ENCODE data around the gene C1QC.

C1QC gene

GRCh38 chr1:22689505-22689904 is 46.1 kb downstream of the C1QC start:
- Histone ChIP-seq H3K9ac (no peak overlapping the region), H3K4me1 (ENCODE audit: low read depth, poor library complexity, severe bottlenecking) (no peaks in the 10 kb centered on the region), H3K4me2 (no peak overlapping the region), H4K20me1 (ENCODE audit: insufficient read depth) (no peaks in the 10 kb centered on the region), H3K27me3 (ENCODE audit: insufficient read depth, low read depth) (peaks cover 53% of the 10 kb centered on the region), H3K79me2 (ENCODE audit: insufficient read depth, low read depth) (no peaks in the 10 kb centered on the region), H3K4me3 (IDR thresholded peaks at IDR 0.05; ENCODE audit: insufficient read depth, low read depth, low read length) (no peak overlapping the region), H3K36me3 (ENCODE audit: insufficient read depth) (no peaks in the 10 kb centered on the region), H3K27ac (no peak overlapping the region), H2AFZ (ENCODE audit: low read depth) (no peak overlapping the region)
- TF ChIP-seq, protein P1, sequence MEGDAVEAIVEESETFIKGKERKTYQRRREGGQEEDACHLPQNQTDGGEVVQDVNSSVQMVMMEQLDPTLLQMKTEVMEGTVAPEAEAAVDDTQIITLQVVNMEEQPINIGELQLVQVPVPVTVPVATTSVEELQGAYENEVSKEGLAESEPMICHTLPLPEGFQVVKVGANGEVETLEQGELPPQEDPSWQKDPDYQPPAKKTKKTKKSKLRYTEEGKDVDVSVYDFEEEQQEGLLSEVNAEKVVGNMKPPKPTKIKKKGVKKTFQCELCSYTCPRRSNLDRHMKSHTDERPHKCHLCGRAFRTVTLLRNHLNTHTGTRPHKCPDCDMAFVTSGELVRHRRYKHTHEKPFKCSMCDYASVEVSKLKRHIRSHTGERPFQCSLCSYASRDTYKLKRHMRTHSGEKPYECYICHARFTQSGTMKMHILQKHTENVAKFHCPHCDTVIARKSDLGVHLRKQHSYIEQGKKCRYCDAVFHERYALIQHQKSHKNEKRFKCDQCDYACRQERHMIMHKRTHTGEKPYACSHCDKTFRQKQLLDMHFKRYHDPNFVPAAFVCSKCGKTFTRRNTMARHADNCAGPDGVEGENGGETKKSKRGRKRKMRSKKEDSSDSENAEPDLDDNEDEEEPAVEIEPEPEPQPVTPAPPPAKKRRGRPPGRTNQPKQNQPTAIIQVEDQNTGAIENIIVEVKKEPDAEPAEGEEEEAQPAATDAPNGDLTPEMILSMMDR (conservative IDR thresholded peaks at IDR 0.05; ENCODE audit: low read depth, low read length), result no peak

GRCh38 chr1:22691031-22691753 is 47.8 kb downstream of the C1QC start:
- H3K27me3 ChIP-seq (ENCODE audit: insufficient read depth, low read depth), result peaks cover 42% of the 10 kb centered on the region
- H3K4me2 ChIP-seq, result no peak overlapping the region
- no peak overlapping the region for H3K4me3 ChIP-seq (IDR thresholded peaks at IDR 0.05; ENCODE audit: insufficient read depth, low read depth, low read length)
- no peaks in the 10 kb centered on the region for H3K79me2 ChIP-seq (ENCODE audit: insufficient read depth, low read depth)
- no peak overlapping the region for H2AFZ ChIP-seq (ENCODE audit: low read depth)
- TF ChIP-seq, protein P1 (conservative IDR thresholded peaks at IDR 0.05; ENCODE audit: low read depth, low read length), result no peak
- no peak overlapping the region for H3K9ac ChIP-seq
- no peak overlapping the region for H3K27ac ChIP-seq
- no peaks in the 10 kb centered on the region for H4K20me1 ChIP-seq (ENCODE audit: insufficient read depth)
- no peaks in the 10 kb centered on the region for H3K4me1 ChIP-seq (ENCODE audit: low read depth, poor library complexity, severe bottlenecking)
- no peaks in the 10 kb centered on the region for H3K36me3 ChIP-seq (ENCODE audit: insufficient read depth)

- TF ChIP-seq, protein P1 (conservative IDR thresholded peaks at IDR 0.05; ENCODE audit: low read depth, low read length), result no peak
- no peak overlapping the region for H3K9ac ChIP-seq
These were observed 50.7 kb downstream of the C1QC start for GRCh38 chr1:22694172-22694571.

DNA sequence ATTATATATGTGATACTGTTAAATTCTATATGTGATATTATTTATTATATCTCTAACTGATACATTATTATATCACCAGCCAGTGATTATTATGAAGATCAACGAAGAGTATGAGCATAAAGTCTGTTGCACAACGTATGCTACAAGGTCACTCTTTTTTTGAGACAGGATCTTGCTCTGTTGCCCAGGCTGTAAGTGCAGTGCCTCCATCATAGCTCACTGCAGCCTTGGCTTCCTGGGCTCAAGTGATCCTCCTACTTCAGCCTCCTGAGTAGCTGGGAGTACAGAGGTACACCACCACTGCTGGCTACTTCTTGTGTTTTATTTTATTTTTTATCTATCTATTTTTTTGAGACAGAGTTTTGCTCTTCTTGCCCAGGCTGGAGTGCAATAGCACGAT is 53.2 kb downstream of the C1QC start:
- Histone ChIP-seq H3K27ac (no peak overlapping the region), H3K27me3 (ENCODE audit: insufficient read depth, low read depth) (peaks cover 34% of the 10 kb centered on the region), H3K9ac (no peak overlapping the region), H3K79me2 (ENCODE audit: insufficient read depth, low read depth) (no peaks in the 10 kb centered on the region), H4K20me1 (ENCODE audit: insufficient read depth) (no peaks in the 10 kb centered on the region), H3K4me3 (IDR thresholded peaks at IDR 0.05; ENCODE audit: insufficient read depth, low read depth, low read length) (no peak overlapping the region), H3K4me2 (no peak overlapping the region), H3K4me1 (ENCODE audit: low read depth, poor library complexity, severe bottlenecking) (no peaks in the 10 kb centered on the region), H2AFZ (ENCODE audit: low read depth) (no peak overlapping the region), H3K36me3 (ENCODE audit: insufficient read depth) (no peaks in the 10 kb centered on the region)
- TF ChIP-seq, protein P1 (conservative IDR thresholded peaks at IDR 0.05; ENCODE audit: low read depth, low read length), result no peak

More at GRCh38 chr1:22694172-22694571, 50.7 kb downstream of the C1QC start:
- H3K27me3 ChIP-seq (ENCODE audit: insufficient read depth, low read depth), result peaks cover 28% of the 10 kb centered on the region
- H3K4me2 ChIP-seq, result no peak overlapping the region
- no peak overlapping the region for H3K27ac ChIP-seq
- H3K79me2 ChIP-seq (ENCODE audit: insufficient read depth, low read depth), result no peaks in the 10 kb centered on the region
- H4K20me1 ChIP-seq (ENCODE audit: insufficient read depth), result no peaks in the 10 kb centered on the region
- H3K4me1 ChIP-seq (ENCODE audit: low read depth, poor library complexity, severe bottlenecking), result no peaks in the 10 kb centered on the region
- no peak overlapping the region for H2AFZ ChIP-seq (ENCODE audit: low read depth)
- H3K4me3 ChIP-seq (IDR thresholded peaks at IDR 0.05; ENCODE audit: insufficient read depth, low read depth, low read length), result no peak overlapping the region
- no peaks in the 10 kb centered on the region for H3K36me3 ChIP-seq (ENCODE audit: insufficient read depth)

Measured in KMS-11 (cell line).